OCI-LY1 (cell line): ENCODE results near the gene AK4.

Experiments used
- H2AFZ ChIP-seq: fragments of 200-600 bp; sonication (generic), shearing (Covaris generic); 2 replicates; pipeline ENCODE4 v1.6.0; 2014; ENCODE audit warnings: antibody characterized with exemption, mild to moderate bottlenecking, low read length
- H3F3A ChIP-seq: fragments of 200-600 bp; sonication (generic), shearing (Covaris generic); 2 replicates; pipeline ENCODE4 v1.6.0; 2014; ENCODE audit warnings: mild to moderate bottlenecking, antibody characterized with exemption, low read length, moderate library complexity; ENCODE audit not compliant: insufficient read depth
- H3K27ac ChIP-seq: fragments of 200-600 bp; sonication (generic); 2 replicates; pipeline ENCODE4 v1.5.1; 2014; ENCODE audit warnings: low read length, mixed run types, mild to moderate bottlenecking, low read depth; ENCODE audit not compliant: poor library complexity, severe bottlenecking
- H3K27me3 ChIP-seq: fragments of 200-600 bp; sonication (generic); 2 replicates; pipeline ENCODE4 v1.6.0; 2014; ENCODE audit warnings: antibody characterized with exemption, mild to moderate bottlenecking, low read length, moderate library complexity; ENCODE audit not compliant: insufficient read depth
- H3K36me3 ChIP-seq: fragments of 200-600 bp; sonication (generic); 2 replicates; pipeline ENCODE4 v1.6.1; 2014; ENCODE audit warnings: mild to moderate bottlenecking, antibody characterized with exemption, low read length, moderate library complexity, mixed read lengths; ENCODE audit not compliant: insufficient read depth
- H3K4me1 ChIP-seq: fragments of 200-600 bp; sonication (generic); 2 replicates; pipeline ENCODE4 v1.5.1; 2014; ENCODE audit warnings: mild to moderate bottlenecking, low read length, moderate library complexity; ENCODE audit not compliant: insufficient read depth, severe bottlenecking
- H3K4me2 ChIP-seq: fragments of 200-600 bp; sonication (generic), shearing (Covaris generic); 2 replicates; pipeline ENCODE4 v1.6.1; 2014; ENCODE audit warnings: low read length
- H3K4me3 ChIP-seq: fragments of 200-600 bp; sonication (generic); 2 replicates; pipeline ENCODE4 v1.5.1; 2014; ENCODE audit warnings: low read length, low read depth, mild to moderate bottlenecking, mixed read lengths; ENCODE audit not compliant: poor library complexity, severe bottlenecking
- H3K79me2 ChIP-seq: fragments of 200-600 bp; shearing (Covaris generic); 2 replicates; pipeline ENCODE4 v1.6.1; 2016; ENCODE audit warnings: mixed run types, low read length, mixed read lengths; ENCODE audit not compliant: insufficient read depth
- H3K9ac ChIP-seq: fragments of 200-600 bp; sonication (generic), shearing (Covaris generic); 2 replicates; pipeline ENCODE4 v1.6.1; 2014; ENCODE audit warnings: mild to moderate bottlenecking, low read length, mixed read lengths
- H3K9me2 ChIP-seq: fragments of 200-600 bp; sonication (generic), shearing (Covaris generic); 2 replicates; pipeline ENCODE4 v1.6.1; 2014; ENCODE audit warnings: low read depth, mild to moderate bottlenecking, low read length, mixed read lengths
- H3K9me3 ChIP-seq: fragments of 200-600 bp; shearing (Covaris generic); 2 replicates; pipeline ENCODE4 v1.6.1; 2014; ENCODE audit warnings: low read length, mixed read lengths
- H4K20me1 ChIP-seq: fragments of 200-600 bp; sonication (generic), shearing (Covaris generic); 2 replicates; pipeline ENCODE4 v1.6.0; 2016; ENCODE audit warnings: mild to moderate bottlenecking, low read length; ENCODE audit not compliant: insufficient read depth
- CTCF ChIP-seq: fragments of 200-600 bp; sonication (generic), shearing (Covaris generic); IDR thresholded peaks from 2 replicates; pipeline ENCODE4 v1.5.1; 2017; ENCODE audit warnings: mild to moderate bottlenecking, antibody characterized with exemption, low read length, moderate library complexity, mixed read lengths
- EZH2 ChIP-seq: fragments of 200-600 bp; sonication (generic), shearing (Covaris generic); IDR thresholded peaks from 2 replicates; pipeline ENCODE4 v1.8.0; 2017; ENCODE audit warnings: borderline replicate concordance, mixed run types, mild to moderate bottlenecking, antibody characterized with exemption, low read length, moderate library complexity, mixed read lengths

The AK4 gene

GRCh38 chr1:65255035-65255655 is 107.1 kb downstream of the AK4 start:
- Histone ChIP-seq H3K27me3 (no peaks in the 10 kb centered on the region), H3K36me3 (no peaks in the 10 kb centered on the region), H3K27ac (no peak overlapping the region), H2AFZ (no peak overlapping the region), H4K20me1 (no peaks in the 10 kb centered on the region), H3K9ac (peak overlapping the region; percentile 75), H3F3A (no peaks in the 10 kb centered on the region), H3K9me2 (no peaks in the 10 kb centered on the region), H3K4me3 (peak overlapping the region; percentile 80), H3K4me2 (peak overlapping the region; percentile 58), H3K9me3 (no peaks in the 10 kb centered on the region), H3K4me1 (peaks cover 21% of the 10 kb centered on the region), H3K79me2 (no peaks in the 10 kb centered on the region)
- TF ChIP-seq EZH2 (no peak), CTCF (no peak)

DNA sequence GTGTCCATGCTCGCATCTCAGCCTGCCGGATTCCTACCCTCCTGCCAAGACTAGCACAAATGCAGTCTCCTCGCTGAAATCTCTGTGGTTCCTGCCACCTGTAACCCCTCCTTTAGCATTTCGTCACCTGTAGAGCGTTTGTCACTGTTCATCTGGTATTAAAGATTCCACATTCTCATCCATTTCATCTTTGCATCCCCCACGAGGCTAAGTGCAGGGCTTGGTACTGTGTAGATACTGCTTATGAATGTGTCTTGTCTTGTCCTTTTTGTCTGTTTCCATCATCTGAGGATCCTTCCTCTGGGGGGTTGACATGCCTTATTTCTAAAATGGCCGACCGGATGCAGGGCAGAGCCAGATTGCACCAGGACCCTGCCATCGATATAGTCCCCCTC is 107.7 kb downstream of the AK4 start:
- Histone ChIP-seq H3K4me2 (peak overlapping the region; percentile 58), H4K20me1 (no peaks in the 10 kb centered on the region), H3K27me3 (no peaks in the 10 kb centered on the region), H3K4me3 (peak overlapping the region; percentile 80), H3K27ac (no peak overlapping the region), H2AFZ (no peak overlapping the region), H3K9ac (no peak overlapping the region; the same call in 1 of the 2 replicates), H3K4me1 (peaks cover 21% of the 10 kb centered on the region), H3K36me3 (no peaks in the 10 kb centered on the region), H3K9me2 (no peaks in the 10 kb centered on the region), H3F3A (no peaks in the 10 kb centered on the region), H3K9me3 (no peaks in the 10 kb centered on the region), H3K79me2 (no peaks in the 10 kb centered on the region)
- TF ChIP-seq CTCF (no peak), EZH2 (no peak)

DNA sequence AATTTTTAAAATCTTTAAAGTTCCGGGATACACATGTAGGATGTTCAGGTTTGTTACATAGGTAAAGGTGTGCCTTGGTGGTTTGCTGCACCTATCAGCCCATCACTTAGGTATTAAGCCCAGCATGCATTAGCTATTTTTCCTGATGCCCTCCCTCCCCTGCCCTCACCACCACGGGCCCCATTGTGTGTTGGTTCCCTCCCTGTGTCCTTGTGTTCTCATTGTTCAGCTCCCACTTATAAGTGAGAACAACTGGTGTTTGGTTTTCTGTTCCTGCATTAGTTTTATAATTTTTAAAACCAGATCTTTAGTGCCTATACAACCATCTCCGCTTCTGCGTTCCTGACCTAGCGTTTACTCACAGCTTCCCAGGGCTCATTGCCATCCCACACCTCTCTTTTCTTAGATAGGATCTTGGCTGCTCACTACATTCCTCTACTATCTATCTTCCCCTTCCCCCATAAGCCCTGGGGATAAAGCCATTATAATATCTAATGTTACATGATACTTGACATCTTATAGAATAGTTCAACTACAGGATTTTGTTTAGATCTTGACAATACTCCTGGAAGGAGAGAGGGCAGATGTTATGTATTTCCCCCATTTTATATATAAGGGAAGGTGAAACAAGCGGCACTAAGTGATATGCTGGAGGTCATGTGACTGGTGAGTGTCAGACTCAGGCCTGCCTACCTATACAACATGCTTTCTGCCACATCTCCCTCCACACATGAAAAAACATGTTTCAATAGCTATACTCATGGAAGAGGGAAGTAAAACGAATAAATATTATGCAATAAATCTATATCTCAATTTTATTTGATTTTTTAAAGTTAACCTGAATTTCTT is 109.1 kb downstream of the AK4 start:
- Histone ChIP-seq H2AFZ (no peak overlapping the region), H3K9me2 (no peaks in the 10 kb centered on the region), H3K27me3 (no peaks in the 10 kb centered on the region), H3K79me2 (no peaks in the 10 kb centered on the region), H3K9me3 (no peaks in the 10 kb centered on the region), H3K36me3 (no peaks in the 10 kb centered on the region), H3F3A (no peaks in the 10 kb centered on the region), H4K20me1 (0 out of 2 replicates have a peak, but pooled peaks cover 2% of the 10 kb centered on the region), H3K4me1 (peaks cover 21% of the 10 kb centered on the region), H3K4me2 (no peak overlapping the region), H3K4me3 (no peak overlapping the region), H3K9ac (no peak overlapping the region), H3K27ac (no peak overlapping the region)
- TF ChIP-seq EZH2 (no peak), CTCF (no peak)
